Measurements from ENCODE around the gene FGGY.
"Not testable (repeated sequence)": the region's sequence is repeated elsewhere in the genome, so short reads cannot be mapped to it uniquely, and the experiment has no call there.

FGGY gene

GRCh38 chr1:59510249-59510648 is 213.4 kb downstream of the FGGY start:
- DNase-seq (ENCODE audit: low read depth in 2 of 2) = no peak

GRCh38 chr1:59511476-59512465 is 214.9 kb downstream of the FGGY start:
- DNase-seq (ENCODE audit: low read depth in 2 of 2) = no peak

GRCh38 chr1:59512702-59513101 is 215.8 kb downstream of the FGGY start:
- no peak for DNase-seq (ENCODE audit: low read depth in 2 of 2)

- DNase-seq (ENCODE audit: low read depth in 2 of 2) = no peak
Measured at GRCh38 chr1:59514061-59514909, 217.4 kb downstream of the FGGY start.

- no peak for DNase-seq (ENCODE audit: low read depth in 2 of 2)
Measured at GRCh38 chr1:59516881-59517280, 220.0 kb downstream of the FGGY start.

- DNase-seq (ENCODE audit: low read depth in 2 of 2) = no peak
Measured at GRCh38 chr1:59520194-59520593, 223.3 kb downstream of the FGGY start.

GRCh38 chr1:59520827-59521418 is 224.0 kb downstream of the FGGY start:
- DNase-seq (ENCODE audit: low read depth in 2 of 2) = no peak

- no peak for DNase-seq (ENCODE audit: low read depth in 2 of 2)
Measured at GRCh38 chr1:59521456-59521855, 224.6 kb downstream of the FGGY start.

- no peak for DNase-seq (ENCODE audit: low read depth in 2 of 2)
Measured at GRCh38 chr1:59522925-59523505, 226.1 kb downstream of the FGGY start.

GRCh38 chr1:59523745-59524450 is 227.0 kb downstream of the FGGY start:
- no peak for DNase-seq (ENCODE audit: low read depth in 2 of 2)

- DNase-seq (ENCODE audit: low read depth in 2 of 2) = no peak
Measured at GRCh38 chr1:59526240-59526639, 229.3 kb downstream of the FGGY start.

- no peak for DNase-seq (ENCODE audit: low read depth in 2 of 2)
Measured at GRCh38 chr1:59528471-59528870, 231.6 kb downstream of the FGGY start.

- DNase-seq (ENCODE audit: low read depth in 2 of 2) = no peak
Measured at GRCh38 chr1:59528900-59529299, 232.0 kb downstream of the FGGY start.

- no peak for DNase-seq (ENCODE audit: low read depth in 2 of 2)
Measured at GRCh38 chr1:59530119-59530518, 233.2 kb downstream of the FGGY start.

- DNase-seq (ENCODE audit: low read depth in 2 of 2) = no peak
Measured at GRCh38 chr1:59532102-59532501, 235.2 kb downstream of the FGGY start.

- not testable (repeated sequence) for DNase-seq (ENCODE audit: low read depth in 2 of 2)
Measured at GRCh38 chr1:59538476-59538875, 241.6 kb downstream of the FGGY start.

- DNase-seq (ENCODE audit: low read depth in 2 of 2) = no peak
Measured at GRCh38 chr1:59539961-59540681, 243.2 kb downstream of the FGGY start.

- no peak for DNase-seq (ENCODE audit: low read depth in 2 of 2)
Measured at GRCh38 chr1:59541161-59541560, 244.3 kb downstream of the FGGY start.

GRCh38 chr1:59541891-59542290 is 245.0 kb downstream of the FGGY start:
- DNase-seq (ENCODE audit: low read depth in 2 of 2) = no peak

- no peak for DNase-seq (ENCODE audit: low read depth in 2 of 2)
Measured at GRCh38 chr1:59543211-59543668, 246.3 kb downstream of the FGGY start.

Data from stimulated activated CD8-positive, alpha-beta memory T cell treated with anti-CD3 and anti-CD28 coated beads, Interleukin-15, amount 100 ng/mL, for 4 hours (primary cell).